MCF 10A (cell line): ENCODE measurements around the gene LRIT1. TPM values are rescaled to one million over a fixed set of nuclear protein-coding genes. Genes with fewer than 3 reads are reported as not detected.

Source experiments
- BruUV-seq: library from RNA; stranded (reverse); fragments of 400-500 nt; replicated peaks from 2 replicates; lab custom pipeline; 2021; lab: Mats Ljungman, UMichigan
- CTCF ChIA-PET: fragments of 300-600 bp; sonication (Branson Sonifier 250); formaldehyde crosslinking; extraction: SDS; loops from one replicate; lab custom pipeline; 2021; ENCODE audit warnings: antibody characterized with exemption, inconsistent platforms; lab: Yijun Ruan, JAX
- POLR2A ChIA-PET: fragments of 300-600, 350-650 bp; sonication (Branson Sonifier 250); formaldehyde crosslinking; extraction: SDS; loops from one replicate; lab custom pipeline; 2020; ENCODE audit warnings: antibody characterized with exemption, inconsistent platforms; lab: Yijun Ruan, JAX
- DNase-seq: peaks from one replicate; pipeline ENCODE4 v3.0.0-alpha.2; 2018; ENCODE audit not compliant: unreplicated experiment
- H3K27ac Mint-ChIP-seq: one replicate; pipeline ENCODE4 v1.8.0; 2022; ENCODE audit warnings: mild to moderate bottlenecking, low read depth, mixed read lengths; ENCODE audit not compliant: unreplicated experiment
- H3K27me3 Mint-ChIP-seq: one replicate; pipeline ENCODE4 v1.8.0; 2022; ENCODE audit warnings: mixed read lengths; ENCODE audit not compliant: insufficient read depth, unreplicated experiment
- H3K36me3 Mint-ChIP-seq: one replicate; pipeline ENCODE4 v1.8.0; 2022; ENCODE audit warnings: mild to moderate bottlenecking, moderate library complexity, mixed read lengths; ENCODE audit not compliant: insufficient read depth, unreplicated experiment
- H3K4me1 Mint-ChIP-seq: one replicate; pipeline ENCODE4 v1.8.0; 2022; ENCODE audit warnings: mixed read lengths; ENCODE audit not compliant: insufficient read depth, unreplicated experiment
- H3K4me3 Mint-ChIP-seq: one replicate; pipeline ENCODE4 v1.8.0; 2022; ENCODE audit warnings: mild to moderate bottlenecking, moderate library complexity, mixed read lengths; ENCODE audit not compliant: unreplicated experiment
- H3K9me3 Mint-ChIP-seq: one replicate; pipeline ENCODE4 v1.8.0; 2022; ENCODE audit warnings: mixed read lengths; ENCODE audit not compliant: unreplicated experiment
- intact Hi-C: fragments of 100-400 bp; cut with micrococcal nuclease; formaldehyde crosslinking; loops from 2 replicates; pipeline ENCODE4 v1.14.1; 2022
- total RNA-seq: library from RNA; stranded (reverse); gene quantifications from 2 replicates; pipeline ENCODE4 v1.2.3, GENCODE V29; 2022
- TF ChIP-seq, protein P1 (sequence below): fragments of 200-600 bp; IDR thresholded peaks from one replicate; pipeline ENCODE4 v1.8.0; 2022; ENCODE audit warnings: antibody characterized with exemption, mild to moderate bottlenecking; ENCODE audit not compliant: unreplicated experiment

The LRIT1 gene
- total RNA-seq, 1 experiment from 2014 or later, result not detected

DNA sequence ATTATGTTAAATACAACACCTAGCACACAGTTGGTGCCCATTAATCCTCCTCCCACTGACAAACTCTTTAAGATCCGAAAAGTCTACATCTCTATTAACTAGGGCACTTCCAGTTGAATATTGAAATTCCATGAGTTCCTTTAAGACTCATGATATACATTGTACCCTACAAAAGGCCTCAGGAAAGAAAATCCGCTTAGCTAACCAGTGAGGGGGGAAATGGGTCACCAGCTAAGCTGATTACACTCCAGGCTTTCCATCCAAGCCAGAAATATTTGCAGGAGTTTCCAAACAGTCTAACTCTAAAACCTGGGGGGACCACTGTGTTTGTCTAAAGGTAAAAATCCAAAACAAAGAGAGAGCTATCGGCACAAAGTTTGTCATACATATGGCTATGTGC is 14.7 kb downstream of the LRIT1 start:
- DNase-seq, result no peak
- POLR2A ChIA-PET, result no interaction called here
- Mint-ChIP-seq H3K4me1 (peaks cover 4% of the 10 kb centered on the region), H3K27ac (no peak overlapping the region), H3K27me3 (peaks cover 39% of the 10 kb centered on the region), H3K9me3 (no peaks in the 10 kb centered on the region), H3K4me3 (no peak overlapping the region), H3K36me3 (no peaks in the 10 kb centered on the region)
- intact Hi-C loops, result no loop called here
- CTCF ChIA-PET, result interaction anchor here (0.7 to 1.8 kb wide), 3 partner anchors 14 to 23 kb away, joined by 3 to 7 read pairs (median 3); no protein-coding TSS in a partner anchor
- BruUV-seq, result no TSS peak
- TF ChIP-seq, protein P1, sequence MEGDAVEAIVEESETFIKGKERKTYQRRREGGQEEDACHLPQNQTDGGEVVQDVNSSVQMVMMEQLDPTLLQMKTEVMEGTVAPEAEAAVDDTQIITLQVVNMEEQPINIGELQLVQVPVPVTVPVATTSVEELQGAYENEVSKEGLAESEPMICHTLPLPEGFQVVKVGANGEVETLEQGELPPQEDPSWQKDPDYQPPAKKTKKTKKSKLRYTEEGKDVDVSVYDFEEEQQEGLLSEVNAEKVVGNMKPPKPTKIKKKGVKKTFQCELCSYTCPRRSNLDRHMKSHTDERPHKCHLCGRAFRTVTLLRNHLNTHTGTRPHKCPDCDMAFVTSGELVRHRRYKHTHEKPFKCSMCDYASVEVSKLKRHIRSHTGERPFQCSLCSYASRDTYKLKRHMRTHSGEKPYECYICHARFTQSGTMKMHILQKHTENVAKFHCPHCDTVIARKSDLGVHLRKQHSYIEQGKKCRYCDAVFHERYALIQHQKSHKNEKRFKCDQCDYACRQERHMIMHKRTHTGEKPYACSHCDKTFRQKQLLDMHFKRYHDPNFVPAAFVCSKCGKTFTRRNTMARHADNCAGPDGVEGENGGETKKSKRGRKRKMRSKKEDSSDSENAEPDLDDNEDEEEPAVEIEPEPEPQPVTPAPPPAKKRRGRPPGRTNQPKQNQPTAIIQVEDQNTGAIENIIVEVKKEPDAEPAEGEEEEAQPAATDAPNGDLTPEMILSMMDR, result no peak

DNA sequence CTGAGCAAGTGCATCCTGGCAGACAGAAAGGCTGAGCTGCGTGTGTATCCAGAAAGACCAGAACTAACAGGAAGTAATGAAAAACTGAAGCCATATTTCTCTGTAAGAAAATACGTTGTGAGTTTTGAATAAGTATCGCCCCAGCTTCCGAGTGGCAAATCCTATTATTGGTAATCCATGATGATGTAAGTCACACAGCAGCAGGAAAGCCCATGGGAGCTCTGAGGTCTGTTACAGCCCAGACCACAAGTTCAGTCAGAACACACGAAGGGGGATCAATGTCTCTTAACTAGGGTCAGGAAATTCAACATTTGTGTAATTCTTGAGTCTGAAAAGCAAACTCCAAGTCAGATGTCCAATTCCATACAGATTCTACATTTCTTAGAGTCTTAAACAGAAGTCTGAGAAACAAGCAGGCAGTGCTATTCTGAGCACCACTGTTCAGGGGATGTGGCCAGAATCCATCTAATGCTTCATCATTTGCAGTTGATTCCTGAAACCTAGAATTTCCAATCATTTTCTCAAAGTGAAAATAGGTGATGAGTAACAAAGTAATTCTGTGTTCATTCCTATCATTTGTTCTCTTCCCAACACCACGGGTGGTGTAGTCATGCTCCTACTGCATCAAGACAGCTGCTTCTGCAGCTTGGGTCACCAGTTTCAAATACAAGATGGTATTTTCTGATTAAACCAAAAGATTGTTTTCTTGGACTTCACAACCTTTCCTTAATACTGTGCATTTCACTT is 15.7 kb downstream of the LRIT1 start, which contains the start of gene LRIT2:
TSS of gene LRIT2 (minus strand) at position 118 of the 747 bp plus-strand sequence. CDS start at position 94, 24 bp downstream.
- no peak within 1 kb of the TSS for H3K27ac Mint-ChIP-seq
- no peaks in the 10 kb centered on the region for H3K9me3 Mint-ChIP-seq
- no peaks in the 10 kb centered on the region for H3K36me3 Mint-ChIP-seq
- no peak for DNase-seq
- BruUV-seq, result no TSS peak
- TF ChIP-seq, protein P1, result no peak
- peaks cover under 1% of the 10 kb centered on the region for H3K4me1 Mint-ChIP-seq
- ChIA-PET CTCF (interaction anchor here (0.6 to 1.8 kb wide), 3 partner anchors 20 to 361 kb away, joined by 3 to 7 read pairs (median 3); no protein-coding TSS in a partner anchor), POLR2A (no interaction called here)
- no peak within 1 kb of the TSS for H3K4me3 Mint-ChIP-seq
- H3K27me3 Mint-ChIP-seq, result peaks cover 45% of the 10 kb centered on the region
- intact Hi-C loops, result no loop called here

DNA sequence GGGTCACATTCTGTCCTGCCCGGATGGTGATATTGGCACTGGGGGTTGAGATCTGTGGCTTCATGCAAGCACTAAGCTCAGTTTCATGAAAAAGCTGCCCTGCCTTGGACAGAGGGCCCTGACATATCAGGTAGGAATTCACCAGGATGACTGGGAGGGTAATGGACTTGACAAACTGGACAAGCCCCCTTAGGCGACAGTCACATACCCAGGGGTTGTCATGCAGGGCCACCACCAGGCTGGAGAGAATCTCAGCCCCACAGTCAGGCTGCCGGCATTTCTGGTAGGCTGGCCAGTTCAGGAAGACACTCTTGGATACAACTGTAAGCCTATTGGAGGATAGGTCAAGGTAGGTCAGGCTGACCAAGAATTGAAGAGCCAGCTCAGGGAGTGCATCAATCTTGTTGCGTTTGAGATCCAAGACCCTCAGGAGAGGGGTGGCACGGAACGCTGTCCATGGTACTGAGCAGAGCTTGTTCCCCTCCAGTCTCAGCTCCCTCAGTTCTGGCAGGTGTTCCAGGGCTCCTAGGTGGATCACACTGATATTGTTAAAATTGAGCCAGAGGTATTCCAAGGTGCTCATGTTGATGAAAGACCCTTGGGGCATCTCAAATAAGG is 16.8 kb downstream of the LRIT1 start:
- no peak overlapping the region for H3K4me3 Mint-ChIP-seq
- peaks cover 56% of the 10 kb centered on the region for H3K27me3 Mint-ChIP-seq
- H3K36me3 Mint-ChIP-seq, result no peaks in the 10 kb centered on the region
- BruUV-seq, result no TSS peak
- no peaks in the 10 kb centered on the region for H3K4me1 Mint-ChIP-seq
- DNase-seq, result peak; percentile 5
- intact Hi-C loops, result no loop called here
- TF ChIP-seq, protein P1, result no peak
- ChIA-PET POLR2A (no interaction called here), CTCF (interaction anchor here (1.0 kb wide), 1 partner anchor 20 kb away, joined by 3 read pairs; no protein-coding TSS in a partner anchor)
- H3K27ac Mint-ChIP-seq, result no peak overlapping the region
- peaks cover 1% of the 10 kb centered on the region for H3K9me3 Mint-ChIP-seq

DNA sequence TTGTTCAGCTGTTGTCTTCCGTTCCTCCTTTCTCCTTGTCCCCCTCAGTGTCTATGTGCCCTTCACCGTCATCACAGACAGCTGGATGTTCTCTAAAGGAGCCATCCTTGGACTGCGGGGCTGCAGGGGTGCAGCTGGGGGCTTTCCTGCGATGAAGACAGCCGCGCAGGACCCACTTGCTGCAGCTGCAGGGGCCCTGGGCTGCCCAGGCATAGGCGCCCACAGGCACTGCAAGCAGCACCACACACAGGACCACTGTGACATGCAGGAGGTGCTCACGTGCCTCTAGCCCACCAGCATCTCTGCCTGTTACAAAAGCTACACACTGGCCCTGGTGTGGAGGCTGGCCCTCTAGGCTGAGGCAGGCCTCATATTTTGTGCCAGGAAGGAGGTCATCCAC is 19.4 kb downstream of the LRIT1 start:
- Mint-ChIP-seq H3K4me3 (no peak overlapping the region), H3K9me3 (peaks cover 5% of the 10 kb centered on the region), H3K36me3 (no peaks in the 10 kb centered on the region), H3K4me1 (no peaks in the 10 kb centered on the region), H3K27ac (no peak overlapping the region), H3K27me3 (peaks cover 45% of the 10 kb centered on the region)
- CTCF ChIA-PET, result no interaction called here
- BruUV-seq, result no TSS peak
- no peak for DNase-seq
- POLR2A ChIA-PET, result no interaction called here
- TF ChIP-seq, protein P1, result no peak
- intact Hi-C loops, result no loop called here
